Measurements from ENCODE around the gene CCNL2. TPM values are rescaled to one million over a fixed set of nuclear protein-coding genes. Genes with fewer than 3 reads are reported as not detected.
A peak's percentile ranks its signal among the peaks of the same experiment; 100 is the strongest.

CCNL2 gene
- total RNA-seq, 1 donor from 2014 or later, result 138 TPM

- DNase-seq (ENCODE audit: low spot score), result no peak
- H3K27ac Mint-ChIP-seq, result no peak overlapping the region
- no peaks in the 10 kb centered on the region for H3K4me1 Mint-ChIP-seq (ENCODE audit: low read depth)
- H3K27me3 Mint-ChIP-seq (ENCODE audit: insufficient read depth), result peaks cover 5% of the 10 kb centered on the region
- no peak overlapping the region for H3K4me3 Mint-ChIP-seq
- no peaks in the 10 kb centered on the region for H3K36me3 Mint-ChIP-seq (ENCODE audit: low read depth)
- intact Hi-C loops (cut with micrococcal nuclease), result no loop called here
- no peaks in the 10 kb centered on the region for H3K9me3 Mint-ChIP-seq
These were observed 33.0 kb downstream of the CCNL2 start for GRCh38 chr1:1365875-1366698.

- no peak for DNase-seq (ENCODE audit: low spot score)
- Mint-ChIP-seq H3K27ac (no peak overlapping the region), H3K4me1 (ENCODE audit: low read depth) (peaks cover 3% of the 10 kb centered on the region), H3K36me3 (ENCODE audit: low read depth) (no peaks in the 10 kb centered on the region), H3K4me3 (no peak overlapping the region), H3K27me3 (ENCODE audit: insufficient read depth) (peaks cover 6% of the 10 kb centered on the region), H3K9me3 (no peaks in the 10 kb centered on the region)
- intact Hi-C loops (cut with micrococcal nuclease), result no loop called here
These were observed 34.9 kb downstream of the CCNL2 start for GRCh38 chr1:1364266-1364665.

- Mint-ChIP-seq H3K27ac (no peak overlapping the region), H3K9me3 (no peaks in the 10 kb centered on the region), H3K36me3 (ENCODE audit: low read depth) (no peaks in the 10 kb centered on the region), H3K27me3 (ENCODE audit: insufficient read depth) (peaks cover 16% of the 10 kb centered on the region), H3K4me3 (no peak overlapping the region), H3K4me1 (ENCODE audit: low read depth) (peaks cover 6% of the 10 kb centered on the region)
- intact Hi-C loops (cut with micrococcal nuclease), result no loop called here
- DNase-seq (ENCODE audit: low spot score), result no peak
These were observed 37.1 kb downstream of the CCNL2 start for GRCh38 chr1:1361982-1362423.

GRCh38 chr1:1361233-1361981 is 37.7 kb downstream of the CCNL2 start:
- no peak for DNase-seq (ENCODE audit: low spot score)
- Mint-ChIP-seq H3K27me3 (ENCODE audit: insufficient read depth) (peaks cover 16% of the 10 kb centered on the region), H3K36me3 (ENCODE audit: low read depth) (no peaks in the 10 kb centered on the region), H3K4me3 (no peak overlapping the region), H3K27ac (no peak overlapping the region), H3K4me1 (ENCODE audit: low read depth) (peaks cover 6% of the 10 kb centered on the region), H3K9me3 (no peaks in the 10 kb centered on the region)
- intact Hi-C loops (cut with micrococcal nuclease), result no loop called here

- Mint-ChIP-seq H3K4me1 (ENCODE audit: low read depth) (peaks cover 6% of the 10 kb centered on the region), H3K36me3 (ENCODE audit: low read depth) (no peaks in the 10 kb centered on the region), H3K27me3 (ENCODE audit: insufficient read depth) (peaks cover 16% of the 10 kb centered on the region), H3K27ac (no peak overlapping the region), H3K4me3 (no peak overlapping the region), H3K9me3 (no peaks in the 10 kb centered on the region)
- intact Hi-C loops (cut with micrococcal nuclease), result no loop called here
- no peak for DNase-seq (ENCODE audit: low spot score)
These were observed 38.5 kb downstream of the CCNL2 start for GRCh38 chr1:1360506-1361169.

GRCh38 chr1:1359664-1360468 is 39.3 kb downstream of the CCNL2 start:
- peaks cover 16% of the 10 kb centered on the region for H3K27me3 Mint-ChIP-seq (ENCODE audit: insufficient read depth)
- no peaks in the 10 kb centered on the region for H3K9me3 Mint-ChIP-seq

GRCh38 chr1:1359308-1359663 is 39.8 kb downstream of the CCNL2 start:
- no peak overlapping the region for H3K27ac Mint-ChIP-seq
- peak overlapping the region; percentile 7 for H3K4me3 Mint-ChIP-seq

More at GRCh38 chr1:1359664-1360468, 39.3 kb downstream of the CCNL2 start:
- Mint-ChIP-seq H3K36me3 (ENCODE audit: low read depth) (no peaks in the 10 kb centered on the region), H3K4me1 (ENCODE audit: low read depth) (peaks cover 6% of the 10 kb centered on the region), H3K4me3 (no peak overlapping the region), H3K27ac (no peak overlapping the region)
- no peak for DNase-seq (ENCODE audit: low spot score)
- intact Hi-C loops (cut with micrococcal nuclease), result no loop called here

GRCh38 chr1:1358433-1359271 is 40.5 kb downstream of the CCNL2 start, which contains the start of gene MXRA8:
Gene MXRA8, minus strand, starts transcription at chr1:1358555. Its CDS starts 51 bp downstream, at chr1:1358504.
- Mint-ChIP-seq H3K4me1 (ENCODE audit: low read depth) (peaks cover 6% of the 10 kb centered on the region), H3K9me3 (no peaks in the 10 kb centered on the region), H3K27me3 (ENCODE audit: insufficient read depth) (peaks cover 23% of the 10 kb centered on the region), H3K36me3 (ENCODE audit: low read depth) (no peaks in the 10 kb centered on the region), H3K4me3 (peak within 1 kb of the TSS; percentile 7), H3K27ac (no peak within 1 kb of the TSS)
- no peak for DNase-seq (ENCODE audit: low spot score)
- intact Hi-C loops (cut with micrococcal nuclease), result no loop called here

More at GRCh38 chr1:1359308-1359663, 39.8 kb downstream of the CCNL2 start:
- Mint-ChIP-seq H3K9me3 (no peaks in the 10 kb centered on the region), H3K27me3 (ENCODE audit: insufficient read depth) (peaks cover 17% of the 10 kb centered on the region), H3K4me1 (ENCODE audit: low read depth) (peaks cover 6% of the 10 kb centered on the region), H3K36me3 (ENCODE audit: low read depth) (no peaks in the 10 kb centered on the region)
- intact Hi-C loops (cut with micrococcal nuclease), result no loop called here
- DNase-seq (ENCODE audit: low spot score), result no peak

GRCh38 chr1:1357871-1358432 is 41.2 kb downstream of the CCNL2 start:
- Mint-ChIP-seq H3K27ac (no peak overlapping the region), H3K27me3 (ENCODE audit: insufficient read depth) (peaks cover 26% of the 10 kb centered on the region), H3K36me3 (ENCODE audit: low read depth) (no peaks in the 10 kb centered on the region), H3K9me3 (no peaks in the 10 kb centered on the region), H3K4me1 (ENCODE audit: low read depth) (peaks cover 6% of the 10 kb centered on the region), H3K4me3 (no peak overlapping the region)
- no peak for DNase-seq (ENCODE audit: low spot score)
- intact Hi-C loops (cut with micrococcal nuclease), result no loop called here

- intact Hi-C loops (cut with micrococcal nuclease), result no loop called here
- DNase-seq (ENCODE audit: low spot score), result no peak
- peaks cover 33% of the 10 kb centered on the region for H3K27me3 Mint-ChIP-seq (ENCODE audit: insufficient read depth)
- H3K36me3 Mint-ChIP-seq (ENCODE audit: low read depth), result no peaks in the 10 kb centered on the region
- H3K9me3 Mint-ChIP-seq, result no peaks in the 10 kb centered on the region
- H3K4me1 Mint-ChIP-seq (ENCODE audit: low read depth), result peaks cover 14% of the 10 kb centered on the region
- no peak overlapping the region for H3K4me3 Mint-ChIP-seq
- H3K27ac Mint-ChIP-seq, result no peak overlapping the region
These were observed 42.2 kb downstream of the CCNL2 start for GRCh38 chr1:1356796-1357401.

- no peak overlapping the region for H3K27ac Mint-ChIP-seq
These were observed 42.9 kb downstream of the CCNL2 start for GRCh38 chr1:1356166-1356795.

More at GRCh38 chr1:1356166-1356795, 42.9 kb downstream of the CCNL2 start:
- intact Hi-C loops (cut with micrococcal nuclease), result no loop called here
- DNase-seq (ENCODE audit: low spot score), result no peak
- H3K36me3 Mint-ChIP-seq (ENCODE audit: low read depth), result no peaks in the 10 kb centered on the region
- no peak overlapping the region for H3K4me3 Mint-ChIP-seq
- peaks cover 14% of the 10 kb centered on the region for H3K4me1 Mint-ChIP-seq (ENCODE audit: low read depth)
- H3K27me3 Mint-ChIP-seq (ENCODE audit: insufficient read depth), result peaks cover 33% of the 10 kb centered on the region
- H3K9me3 Mint-ChIP-seq, result no peaks in the 10 kb centered on the region
